Testis (tissue), 3 donors: ENCODE data around the gene CDH22. TPM values are rescaled to one million over a fixed set of nuclear protein-coding genes. Genes with fewer than 3 reads are reported as not detected.

Experiments
- DNase-seq: peaks from one replicate; pipeline ENCODE4 v3.0.0-alpha.2; 2019
- H3K27ac ChIP-seq, 2 donors: fragments of 200-600 bp; sonication (generic); one replicate each; pipeline ENCODE4 v1.5.1; 2019
- H3K27me3 ChIP-seq: fragments of 200-600 bp; sonication (generic); one replicate; pipeline ENCODE4 v1.5.1; 2019
- H3K36me3 ChIP-seq: fragments of 200-600 bp; sonication (generic); one replicate; pipeline ENCODE4 v1.5.1; 2017; ENCODE audit warnings: low read depth; ENCODE audit errors: missing control alignments
- H3K4me1 ChIP-seq: fragments of 200-600 bp; sonication (generic); one replicate; pipeline ENCODE4 v1.5.1; 2019
- H3K4me3 ChIP-seq, 2 donors: fragments of 200-600 bp; sonication (generic); one replicate each; pipeline ENCODE4 v1.5.1; 2017 to 2019
- H3K9me3 ChIP-seq: fragments of 200-600 bp; sonication (generic); one replicate; pipeline ENCODE4 v1.5.1; 2017
- CTCF ChIP-seq, 3 experiments: fragments of 450-650 bp in 2 of 3; fragments of 200-600 bp in 1 of 3; sonication (generic) in 1 of 3; IDR thresholded peaks; one replicate each; pipeline ENCODE4 v1.5.1; 2016 to 2019; ENCODE audit warnings: antibody characterized with exemption in 3 of 3, mild to moderate bottlenecking in 2 of 3, moderate library complexity in 1 of 3
- POLR2A ChIP-seq: fragments of 450-650 bp; IDR thresholded peaks from one replicate; pipeline ENCODE4 v1.6.1; 2017; ENCODE audit warnings: antibody characterized with exemption, mild to moderate bottlenecking, moderate library complexity
- WGBS, 2 donors: methylation state at CpG; one replicate each; pipeline ENCODE4 v1.1.5; 2018; 5-methylcytosine and 5-hydroxymethylcytosine counted together
- intact Hi-C: fragments of 100-400 bp; cut with DNase I; formaldehyde crosslinking; loops from one replicate; pipeline ENCODE4 v1.15.1; 2023; ENCODE audit warnings: low total_unique reads
- polyA plus RNA-seq: library from polyadenylated mRNA; stranded (reverse); fragments of 350-450 nt; fragmentation: Illumina TruSeq; extraction: RNeasy Lipid Tissue Mini Kit (QIAGEN cat#74804); gene quantifications from one replicate; pipeline ENCODE4 v1.2.3, GENCODE V29; 2014; ENCODE audit warnings: low read depth, low replicate concordance; ENCODE audit not compliant: insufficient read depth
- total RNA-seq, 2 donors: library from RNA; depleted of rRNA; stranded (reverse); fragments of >200 nt; gene quantifications; one replicate each; pipeline ENCODE4 v1.2.3, GENCODE V29; 2016

CDH22 gene
- total and polyA plus RNA-seq, 3 donors from 2014 or later, result 1.8 to 2.6 (median 2.6) TPM

GRCh38 chr20:46324960-46325703 lies 16.8 kb upstream of the CDH22 start:
- no peak for TF ChIP-seq CTCF (IDR thresholded peaks at IDR 0.05)
- no peak for TF ChIP-seq POLR2A
- H3K36me3 ChIP-seq, result no peaks in the 10 kb centered on the region
- no peak overlapping the region for H3K4me3 ChIP-seq
- H3K4me1 ChIP-seq, result no peaks in the 10 kb centered on the region
- intact Hi-C loops, result no loop called here
- peak; percentile 55 for DNase-seq
- 71 to 80% methylated on average over 6 of the region's 6 CpGs for WGBS, 2 donors
- H3K27ac ChIP-seq, result no peak overlapping the region
- H3K27me3 ChIP-seq, result no peaks in the 10 kb centered on the region
- H3K9me3 ChIP-seq, result no peaks in the 10 kb centered on the region

GRCh38 chr20:46324379-46324778 lies 16.1 kb upstream of the CDH22 start:
- H3K27ac ChIP-seq, result no peak overlapping the region
- no peaks in the 10 kb centered on the region for H3K4me1 ChIP-seq
- H3K36me3 ChIP-seq, result no peaks in the 10 kb centered on the region
- intact Hi-C loops, result no loop called here
- WGBS, 2 donors, result 77 to 79% methylated on average over 7 of the region's 7 CpGs
- no peak for DNase-seq
- no peak overlapping the region for H3K4me3 ChIP-seq
- H3K9me3 ChIP-seq, result no peaks in the 10 kb centered on the region
- no peaks in the 10 kb centered on the region for H3K27me3 ChIP-seq
- TF ChIP-seq POLR2A (no peak), CTCF (IDR thresholded peaks at IDR 0.05) (no peak)

GRCh38 chr20:46323557-46323956 lies 15.3 kb upstream of the CDH22 start:
- WGBS, 2 donors, result 72 to 78% methylated on average over 10 of the region's 10 CpGs
- Histone ChIP-seq H3K27ac (no peak overlapping the region), H3K36me3 (no peaks in the 10 kb centered on the region), H3K9me3 (no peaks in the 10 kb centered on the region), H3K27me3 (no peaks in the 10 kb centered on the region), H3K4me1 (no peaks in the 10 kb centered on the region), H3K4me3 (no peak overlapping the region)
- TF ChIP-seq CTCF (IDR thresholded peaks at IDR 0.05) (no peak), POLR2A (no peak)
- DNase-seq, result no peak
- intact Hi-C loops, result no loop called here

- Histone ChIP-seq H3K9me3 (no peaks in the 10 kb centered on the region), H3K36me3 (no peaks in the 10 kb centered on the region), H3K27ac (no peak overlapping the region), H3K27me3 (no peaks in the 10 kb centered on the region), H3K4me3 (no peak overlapping the region), H3K4me1 (no peaks in the 10 kb centered on the region)
- no peak for TF ChIP-seq CTCF (IDR thresholded peaks at IDR 0.05)
- TF ChIP-seq POLR2A, result no peak
- DNase-seq, result no peak
- intact Hi-C loops, result no loop called here
- 75 to 76% methylated on average over 8 of the region's 8 CpGs for WGBS, 2 donors
Observed at GRCh38 chr20:46322641-46323040, 14.3 kb upstream of the CDH22 start.

GRCh38 chr20:46317685-46318177 lies 9.4 kb upstream of the CDH22 start:
- WGBS, 2 donors, result 57 to 73% methylated on average over 5 to 7 of the region's 7 CpGs
- Histone ChIP-seq H3K27me3 (no peaks in the 10 kb centered on the region), H3K4me1 (peaks cover 2% of the 10 kb centered on the region), H3K4me3 (no peak overlapping the region), H3K9me3 (no peaks in the 10 kb centered on the region), H3K27ac (no peak overlapping the region), H3K36me3 (no peaks in the 10 kb centered on the region)
- intact Hi-C loops, result no loop called here
- DNase-seq, result no peak
- TF ChIP-seq POLR2A (no peak), CTCF (IDR thresholded peaks at IDR 0.05) (no peak)
